DMS153 treated with DMSO at 0.1 percent for 48 hours (cell line): Measurements from ENCODE around the gene FBXO42.
A peak's percentile ranks its signal among the peaks of the same experiment; 100 is the strongest.

Source experiments
- DNase-seq: peaks from one replicate; lab custom pipeline; 2025; ENCODE audit not compliant: unreplicated experiment; lab: John Stamatoyannopoulos, UW

FBXO42 gene

DNA sequence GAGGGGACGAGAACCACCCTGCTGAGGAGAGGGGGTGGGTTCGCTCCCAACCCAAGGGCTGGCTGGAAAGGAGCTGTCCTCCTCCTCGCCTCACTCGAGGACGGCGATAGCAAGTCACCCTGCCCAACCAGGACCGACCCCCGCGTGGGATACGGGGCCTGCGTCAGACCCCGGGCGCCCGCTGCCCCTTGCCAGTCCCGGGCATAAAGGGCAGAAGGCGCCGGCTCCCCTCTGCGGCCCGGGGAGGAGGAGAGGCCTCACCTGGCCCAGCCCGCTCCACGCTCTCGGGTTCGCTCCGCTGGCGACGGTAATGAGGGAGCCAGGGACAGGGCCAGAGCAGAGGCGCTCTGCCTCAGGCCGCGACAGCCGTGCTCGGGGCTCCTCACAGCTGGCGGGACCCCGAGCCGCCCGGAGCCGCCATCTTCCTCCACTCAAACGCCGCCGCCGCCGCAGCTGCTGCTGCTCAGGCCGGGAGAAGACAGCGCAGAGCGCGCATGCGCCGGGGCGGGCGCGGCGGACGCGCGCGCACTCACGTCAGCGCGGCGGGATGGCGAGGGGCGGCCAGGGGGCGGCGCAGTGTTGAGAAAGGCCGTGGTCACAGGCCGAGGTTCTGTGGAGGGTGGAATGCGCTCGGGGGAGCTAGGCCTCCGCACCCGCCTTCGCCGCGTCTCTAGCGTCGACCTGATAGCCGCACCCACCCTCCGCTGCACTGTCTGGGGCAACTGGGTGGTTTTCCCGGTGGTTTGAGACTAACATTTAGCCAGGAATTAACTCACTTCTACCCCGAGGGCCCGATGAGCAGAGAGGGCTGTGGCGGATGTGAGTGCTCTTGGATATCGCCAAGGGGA is at the start of gene FBXO42:
TSS of gene FBXO42 (minus strand) at position 487 of the 848 bp plus-strand sequence. CDS start 37,062 bp downstream, outside the sequence.
- peak; percentile 90 for DNase-seq

DNA sequence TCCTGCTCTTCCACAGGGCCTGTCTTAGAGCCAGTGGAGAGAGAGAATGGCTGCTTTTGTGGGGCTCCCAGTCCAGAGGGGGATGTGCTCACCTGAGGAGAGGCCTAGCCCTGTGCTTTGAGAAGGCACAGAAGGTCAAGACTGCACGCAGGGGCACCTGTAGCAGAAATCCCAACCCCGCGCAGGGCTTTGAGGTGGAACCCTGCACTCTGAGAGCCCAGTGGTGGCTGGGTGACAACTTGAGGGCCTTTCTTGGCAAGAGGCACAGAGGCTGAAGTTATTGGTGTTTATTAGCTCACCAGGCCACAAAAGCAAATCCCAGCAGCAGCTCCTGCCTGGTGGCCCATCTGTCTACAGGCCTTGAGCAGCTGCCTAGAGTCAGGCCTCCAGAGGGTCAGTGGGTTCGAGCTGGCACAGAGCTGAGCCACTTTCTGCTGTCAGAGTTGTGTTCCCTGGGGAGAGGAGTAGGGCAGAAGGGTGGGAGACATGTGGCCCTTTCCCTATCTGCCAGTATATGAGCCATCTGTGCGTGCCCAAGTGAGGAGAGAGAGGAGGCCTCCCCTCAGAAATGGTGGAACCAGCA is 46.2 kb upstream of the FBXO42 start:
- DNase-seq = no peak

DNA sequence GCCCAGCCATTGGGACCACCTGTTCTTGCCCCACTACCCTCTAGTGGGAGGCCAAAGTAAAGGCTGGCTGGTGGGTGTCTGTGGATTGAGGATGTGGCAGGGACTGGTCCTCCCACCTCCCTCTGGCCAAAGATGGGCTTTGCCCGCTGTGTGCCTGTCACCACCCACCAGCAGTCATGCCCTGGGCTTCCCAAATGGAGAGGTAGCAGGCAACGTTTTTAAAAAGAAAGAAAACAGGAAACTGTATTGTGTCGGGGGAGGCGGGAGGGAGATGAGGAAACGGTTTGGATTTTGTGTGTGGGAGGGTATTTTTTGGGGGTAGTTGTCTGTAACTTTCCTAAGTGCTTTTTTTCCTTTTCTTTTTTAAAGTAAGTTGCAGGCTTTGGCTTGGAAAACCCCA is 44.8 kb upstream of the FBXO42 start:
- DNase-seq = no peak

GRCh38 chr1:16396591-16396990 is 44.3 kb upstream of the FBXO42 start:
- DNase-seq = no peak

DNA sequence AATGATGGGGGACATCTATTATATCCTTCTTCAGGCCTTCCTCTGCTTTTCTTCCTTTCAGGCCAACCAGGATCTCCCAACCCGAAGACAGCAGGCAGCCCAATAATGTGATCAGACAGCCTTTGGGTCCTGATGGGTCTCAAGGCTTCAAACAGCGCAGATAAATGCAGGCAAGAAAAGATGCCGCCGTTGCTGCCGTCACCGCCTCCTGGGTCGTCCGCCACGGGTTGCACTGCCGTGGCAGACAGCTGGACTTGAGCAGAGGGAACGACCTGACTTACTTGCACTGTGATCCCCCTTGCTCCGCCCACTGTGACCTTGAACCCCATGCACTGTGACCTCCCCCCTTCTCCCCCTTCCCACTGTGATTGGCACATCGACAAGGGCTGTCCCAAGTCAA is 42.7 kb upstream of the FBXO42 start:
- no peak for DNase-seq

GRCh38 chr1:16393570-16394521 is 41.6 kb upstream of the FBXO42 start:
- no peak for DNase-seq

DNA sequence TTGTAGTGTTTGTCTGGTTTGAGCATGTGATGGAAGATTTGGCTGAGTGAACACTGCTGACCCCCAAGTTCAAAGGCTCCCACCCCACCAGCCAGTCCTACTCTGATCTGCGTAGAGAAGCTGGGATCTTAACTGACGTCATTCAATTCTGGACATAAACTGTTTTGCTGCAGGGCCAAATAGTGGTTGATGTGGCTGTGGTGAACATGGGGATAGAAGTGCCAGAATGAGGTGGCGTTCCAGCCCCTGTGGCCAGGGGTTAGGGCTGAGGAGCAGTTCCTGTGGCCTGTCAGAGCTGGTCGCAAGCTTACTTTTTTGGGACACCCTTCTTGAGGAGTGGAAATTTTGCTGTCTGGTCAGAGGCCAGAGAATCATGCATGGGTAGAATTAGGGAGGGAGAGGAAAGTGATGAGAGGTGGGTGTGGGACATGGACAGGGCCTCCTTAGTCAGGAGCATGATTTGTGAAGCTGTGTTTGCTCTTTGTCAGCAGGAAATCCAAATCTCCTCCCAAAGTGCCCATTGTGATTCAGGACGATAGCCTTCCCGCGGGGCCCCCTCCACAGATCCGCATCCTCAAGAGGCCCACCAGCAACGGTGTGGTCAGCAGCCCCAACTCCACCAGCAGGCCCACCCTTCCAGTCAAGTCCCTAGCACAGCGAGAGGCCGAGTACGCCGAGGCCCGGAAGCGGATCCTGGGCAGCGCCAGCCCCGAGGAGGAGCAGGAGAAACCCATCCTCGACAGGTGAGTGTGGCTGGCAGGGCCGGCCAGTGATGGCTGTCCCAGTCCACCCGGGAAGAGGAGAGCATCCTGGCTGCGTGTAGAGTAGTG is 40.7 kb upstream of the FBXO42 start:
- DNase-seq = no peak

- no peak for DNase-seq
Observed at GRCh38 chr1:16391411-16391810, 39.1 kb upstream of the FBXO42 start.

- no peak for DNase-seq
Observed at GRCh38 chr1:16387201-16388188, 35.2 kb upstream of the FBXO42 start.

- DNase-seq = no peak
Observed at GRCh38 chr1:16386454-16387113, 34.3 kb upstream of the FBXO42 start.

GRCh38 chr1:16385659-16386453 is 33.6 kb upstream of the FBXO42 start:
- no peak for DNase-seq

- DNase-seq = no peak
Observed at GRCh38 chr1:16383888-16384287, 31.6 kb upstream of the FBXO42 start.

GRCh38 chr1:16380868-16381267 is 28.6 kb upstream of the FBXO42 start:
- no peak for DNase-seq

GRCh38 chr1:16378443-16378842 is 26.2 kb upstream of the FBXO42 start:
- no peak for DNase-seq

- DNase-seq = no peak
Observed at GRCh38 chr1:16376971-16377370, 24.7 kb upstream of the FBXO42 start.

DNA sequence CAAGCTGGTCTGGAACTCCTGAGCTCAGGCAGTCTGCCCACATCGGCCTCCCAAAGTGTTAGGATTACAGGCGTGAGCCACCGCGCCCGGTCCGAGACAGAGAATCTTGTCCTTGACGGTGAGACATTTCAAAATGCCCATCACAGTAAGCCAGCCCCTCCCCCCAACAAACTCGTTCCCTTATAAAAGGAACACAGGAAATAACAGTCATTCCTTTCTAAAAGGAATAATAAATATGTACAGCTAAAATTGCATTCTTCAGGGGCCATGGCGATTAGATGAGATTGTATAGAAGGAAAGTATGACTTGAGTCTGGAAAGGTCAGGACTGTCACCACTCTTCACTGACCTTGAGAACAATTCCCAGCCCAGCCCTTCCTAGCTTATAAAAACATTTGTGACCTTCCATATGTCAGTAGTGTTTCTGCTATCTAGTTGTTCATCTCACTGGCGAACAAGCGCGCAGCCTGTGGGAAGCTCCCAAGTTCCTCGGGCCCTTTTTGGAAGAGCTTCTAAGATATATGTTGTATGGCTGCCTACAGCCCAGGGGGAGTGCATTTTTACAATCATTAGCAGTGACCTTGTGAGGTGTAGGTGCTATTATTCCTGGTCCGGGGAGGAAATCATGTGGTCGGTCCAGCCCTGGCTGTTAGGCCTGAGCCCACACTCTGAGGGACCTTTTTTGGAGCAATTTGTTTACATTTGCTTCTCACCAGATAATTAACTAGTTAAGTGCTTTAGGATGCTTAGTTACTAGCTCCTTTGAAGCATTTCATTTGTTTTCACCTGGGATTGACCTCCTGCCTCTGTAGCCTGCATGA is 23.5 kb upstream of the FBXO42 start:
- no peak for DNase-seq

DNA sequence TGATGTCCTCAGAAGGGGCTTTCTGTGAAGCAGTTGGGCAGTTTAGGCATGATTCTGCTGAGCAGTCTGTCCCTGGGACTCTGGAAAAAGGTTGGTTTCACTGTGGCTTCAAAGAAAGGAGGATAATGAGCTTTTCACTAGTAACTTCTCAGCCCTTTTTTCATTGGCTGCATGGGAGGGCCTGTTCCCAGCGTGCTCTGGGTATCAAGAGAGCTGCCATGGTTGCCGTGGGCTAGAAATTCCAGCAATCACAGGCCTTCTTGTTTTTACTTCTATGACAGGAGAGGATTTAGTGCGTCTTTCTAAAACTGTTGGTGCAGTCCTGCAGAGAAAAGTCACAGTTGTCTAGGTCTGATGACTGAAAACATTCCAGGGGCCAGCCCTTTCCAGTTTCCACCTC is 22.0 kb upstream of the FBXO42 start:
- no peak for DNase-seq
